ENCODE results near the gene AGAP1.

The AGAP1 gene

GRCh38 chr2:235530735-235531134 is 36.9 kb downstream of the AGAP1 start:
- no peak for DNase-seq (ENCODE audit: low read depth in 4 of 4, low spot score in 1 of 4)

GRCh38 chr2:235532307-235532706 is 38.5 kb downstream of the AGAP1 start:
- no peak for DNase-seq (ENCODE audit: low read depth in 4 of 4, low spot score in 1 of 4)

GRCh38 chr2:235533198-235533597 is 39.4 kb downstream of the AGAP1 start:
- DNase-seq (ENCODE audit: low read depth in 4 of 4, low spot score in 1 of 4), result no peak

- DNase-seq (ENCODE audit: low read depth in 4 of 4, low spot score in 1 of 4), result no peak
Observed at GRCh38 chr2:235533616-235534385, 40.0 kb downstream of the AGAP1 start.

DNA sequence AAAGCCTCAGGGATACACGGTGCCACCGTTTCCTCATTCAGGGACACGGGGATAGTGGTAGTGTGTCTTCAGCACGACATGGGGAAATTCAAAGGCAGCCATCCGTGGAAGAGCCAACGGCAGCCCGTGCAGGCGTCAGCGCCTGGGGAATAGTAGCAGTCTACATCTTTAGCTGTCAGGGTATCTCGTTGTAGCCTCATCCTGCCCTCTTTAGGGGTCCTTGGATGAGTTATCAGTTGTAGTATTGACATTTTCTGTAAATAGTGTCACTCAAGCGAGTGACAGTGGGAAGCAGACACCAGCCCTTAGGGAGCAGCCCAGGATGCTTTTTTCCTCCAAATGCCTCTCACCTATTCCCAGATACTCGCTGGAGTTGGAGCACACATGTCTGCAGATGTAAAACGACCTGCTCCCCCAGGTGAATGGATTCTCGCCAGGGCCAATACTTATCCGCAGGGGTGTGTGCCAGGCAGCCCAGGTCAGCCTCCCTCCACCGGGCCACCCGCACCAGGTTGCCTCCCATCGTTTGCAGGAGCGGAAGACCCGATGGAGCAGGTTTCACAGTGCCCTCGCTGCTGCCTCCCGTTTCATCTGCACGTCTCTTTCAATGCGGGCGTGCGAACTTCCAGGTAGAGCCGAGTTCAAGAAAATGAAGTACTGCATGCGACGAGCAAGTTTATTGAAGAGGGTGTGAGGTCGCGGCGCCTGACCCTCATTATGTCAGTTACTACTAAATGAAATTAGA is 41.0 kb downstream of the AGAP1 start:
- no peak for DNase-seq (ENCODE audit: low read depth in 4 of 4, low spot score in 1 of 4)

DNA sequence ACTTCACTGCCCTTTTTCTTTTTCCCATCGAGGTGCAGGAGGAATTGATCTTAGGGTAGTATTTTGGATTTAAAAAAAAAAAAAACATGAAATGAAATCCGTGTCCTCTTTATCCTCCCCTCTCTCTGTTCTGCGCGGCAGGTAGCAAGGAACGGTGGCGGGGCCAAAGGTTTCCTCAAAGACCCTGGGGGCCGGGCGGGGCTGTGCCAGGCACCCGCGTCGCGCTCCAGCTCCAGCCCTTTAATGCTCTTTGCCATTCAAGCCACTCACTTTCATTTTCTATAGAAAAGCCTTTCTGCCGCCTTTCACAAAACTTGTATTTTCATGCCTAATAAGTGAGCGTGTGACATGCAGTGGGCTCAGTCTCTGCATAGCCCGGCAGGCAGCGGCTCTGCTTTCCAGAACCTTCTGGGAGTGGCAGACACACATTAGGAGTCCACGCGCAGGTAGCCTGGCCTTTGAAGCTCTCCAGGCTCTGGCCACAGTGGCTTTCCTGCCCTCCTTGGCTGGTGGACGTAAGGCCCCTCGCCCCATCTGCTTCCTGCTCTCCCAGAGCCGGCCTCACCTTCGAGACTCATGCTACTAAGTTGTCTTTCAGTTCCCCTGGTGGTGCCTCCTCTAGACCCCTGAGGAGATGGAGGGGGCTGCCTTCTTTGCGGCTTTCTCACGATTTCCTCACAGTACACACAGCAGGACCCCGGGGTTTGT is 41.7 kb downstream of the AGAP1 start:
- no peak for DNase-seq (ENCODE audit: low read depth in 4 of 4, low spot score in 1 of 4)

DNA sequence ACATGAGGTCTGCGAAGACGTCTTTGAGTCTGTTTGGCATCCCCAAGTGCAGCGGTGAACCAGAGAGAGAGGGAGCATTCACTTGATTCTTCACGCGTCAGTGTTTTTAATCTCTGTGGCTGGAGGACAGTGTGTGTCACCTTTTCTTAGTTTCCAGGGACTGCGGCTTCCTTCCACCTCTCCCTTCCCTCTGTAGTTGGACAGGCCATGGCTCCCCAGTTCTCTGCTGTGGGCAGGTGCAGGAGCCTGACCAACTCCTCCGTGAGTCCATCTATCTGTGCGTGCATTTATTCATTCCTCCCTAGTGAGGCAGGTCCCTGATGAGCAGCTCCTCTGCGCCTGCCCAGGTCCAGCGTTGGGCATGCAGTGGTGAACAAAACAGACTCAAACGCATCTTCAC is 42.9 kb downstream of the AGAP1 start:
- no peak for DNase-seq (ENCODE audit: low read depth in 4 of 4, low spot score in 1 of 4)

DNA sequence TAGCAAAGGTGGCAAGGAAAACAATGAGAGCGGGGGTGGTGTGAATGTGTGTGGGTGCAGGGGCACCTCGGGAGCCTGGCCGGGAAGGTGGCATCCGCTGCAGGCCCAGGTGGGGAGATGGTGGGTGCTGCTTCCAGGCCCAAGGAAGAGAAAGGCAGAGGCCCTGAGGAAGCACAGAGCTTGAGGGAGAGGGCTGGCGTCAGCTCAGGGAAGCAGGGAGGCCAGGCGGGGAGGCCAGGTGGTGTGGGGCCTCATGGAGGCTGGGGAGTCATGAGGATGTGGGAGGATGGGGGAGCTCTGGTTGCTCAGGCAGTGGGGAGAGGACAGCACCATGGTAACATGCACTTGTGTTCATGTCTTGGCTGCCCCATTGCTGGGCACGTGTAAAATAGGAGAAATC is 43.3 kb downstream of the AGAP1 start:
- no peak for DNase-seq (ENCODE audit: low read depth in 4 of 4, low spot score in 1 of 4)

GRCh38 chr2:235537587-235537986 is 43.7 kb downstream of the AGAP1 start:
- DNase-seq (ENCODE audit: low read depth in 4 of 4, low spot score in 1 of 4), result no peak

DNA sequence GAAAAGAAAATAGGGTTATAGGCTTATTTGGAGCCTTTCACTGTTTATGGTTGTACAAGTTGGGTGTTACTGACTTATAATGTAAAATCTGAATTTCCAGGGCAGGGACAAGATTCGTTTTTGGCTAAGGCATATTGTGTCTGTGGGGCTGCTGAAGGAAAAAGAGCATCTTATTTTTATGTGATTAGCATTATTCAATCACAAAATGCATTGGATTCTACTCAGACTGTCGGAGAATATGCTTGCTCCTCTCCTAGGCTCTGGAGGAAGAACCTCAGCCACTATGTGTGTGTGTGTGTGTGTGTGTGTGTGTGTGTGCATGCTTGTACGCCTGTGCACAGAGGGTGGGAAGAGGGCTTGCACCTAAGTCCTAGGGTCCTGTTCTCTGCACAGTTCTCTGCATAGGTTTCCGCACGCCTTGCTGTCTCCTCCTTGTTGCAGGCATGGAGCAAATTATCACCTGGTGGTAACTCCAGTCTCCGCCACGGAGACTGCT is 44.3 kb downstream of the AGAP1 start:
- DNase-seq (ENCODE audit: low read depth in 4 of 4, low spot score in 1 of 4), result no peak

DNA sequence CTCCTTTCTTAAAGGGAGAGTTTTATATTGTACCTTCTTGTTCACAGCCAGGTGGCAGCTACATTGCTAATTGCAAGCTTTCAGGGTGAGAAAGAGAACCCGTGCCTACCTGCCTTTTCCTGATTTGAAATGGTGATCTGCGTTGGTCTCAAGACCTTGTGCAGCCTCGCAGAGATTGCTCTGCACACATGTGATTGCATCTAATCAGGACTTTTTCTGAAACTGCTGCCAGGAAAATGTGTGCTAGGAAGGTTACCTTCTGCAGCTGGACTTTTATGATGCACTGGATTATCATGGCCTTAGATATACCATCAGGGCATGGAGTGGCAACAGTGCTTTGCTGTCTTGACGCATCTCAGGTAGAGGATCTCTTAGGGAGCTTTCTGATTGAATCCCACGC is 45.1 kb downstream of the AGAP1 start:
- DNase-seq (ENCODE audit: low read depth in 4 of 4, low spot score in 1 of 4), result no peak

DNA sequence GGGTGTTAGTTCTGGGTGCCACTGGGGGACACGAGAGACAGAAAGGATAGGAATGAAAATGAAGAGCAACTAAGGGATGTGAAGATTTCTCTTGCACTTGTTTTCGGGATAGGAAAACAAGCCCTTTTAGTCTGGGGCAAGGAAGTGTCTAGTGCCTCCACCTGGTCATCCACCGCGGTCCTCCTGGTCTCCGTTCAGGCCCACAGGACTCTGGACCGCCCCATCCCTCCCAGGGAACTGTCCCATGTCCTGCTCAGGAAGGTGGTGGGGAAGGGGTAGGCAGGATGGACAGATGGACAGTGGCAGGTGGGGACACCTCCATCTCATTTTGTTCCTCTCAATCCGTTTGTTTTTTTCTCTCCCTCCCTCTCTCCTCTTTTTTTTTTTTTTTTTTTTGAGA is 45.9 kb downstream of the AGAP1 start:
- no peak for DNase-seq (ENCODE audit: low read depth in 4 of 4, low spot score in 1 of 4)

- DNase-seq (ENCODE audit: low read depth in 4 of 4, low spot score in 1 of 4), result no peak
Observed at GRCh38 chr2:235541016-235541415, 47.2 kb downstream of the AGAP1 start.

- DNase-seq (ENCODE audit: low read depth in 4 of 4, low spot score in 1 of 4), result no peak
Observed at GRCh38 chr2:235541838-235542549, 48.2 kb downstream of the AGAP1 start.

DNA sequence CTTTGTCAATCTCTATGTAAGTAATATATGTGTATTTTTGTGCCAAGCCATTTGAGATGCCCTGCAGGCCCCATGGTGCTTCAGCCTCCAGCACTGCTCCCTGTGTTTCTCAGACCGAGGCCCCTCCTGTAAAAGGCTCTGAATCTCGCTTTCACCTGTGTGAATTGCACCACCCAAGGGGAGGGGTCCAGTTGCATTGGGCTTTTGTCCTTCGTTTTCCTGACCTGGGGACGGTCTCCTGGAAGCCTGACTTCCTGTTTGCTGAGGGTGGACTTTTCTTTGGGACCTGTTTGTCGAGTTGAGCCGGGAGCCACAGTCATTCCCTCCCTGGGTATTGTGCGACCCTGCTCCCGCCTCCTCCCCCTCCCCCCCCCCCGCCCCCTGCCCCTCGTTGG is 48.9 kb downstream of the AGAP1 start:
- DNase-seq (ENCODE audit: low read depth in 4 of 4, low spot score in 1 of 4), result no peak

- no peak for DNase-seq (ENCODE audit: low read depth in 4 of 4, low spot score in 1 of 4)
Observed at GRCh38 chr2:235543128-235543750, 49.4 kb downstream of the AGAP1 start.

DNA sequence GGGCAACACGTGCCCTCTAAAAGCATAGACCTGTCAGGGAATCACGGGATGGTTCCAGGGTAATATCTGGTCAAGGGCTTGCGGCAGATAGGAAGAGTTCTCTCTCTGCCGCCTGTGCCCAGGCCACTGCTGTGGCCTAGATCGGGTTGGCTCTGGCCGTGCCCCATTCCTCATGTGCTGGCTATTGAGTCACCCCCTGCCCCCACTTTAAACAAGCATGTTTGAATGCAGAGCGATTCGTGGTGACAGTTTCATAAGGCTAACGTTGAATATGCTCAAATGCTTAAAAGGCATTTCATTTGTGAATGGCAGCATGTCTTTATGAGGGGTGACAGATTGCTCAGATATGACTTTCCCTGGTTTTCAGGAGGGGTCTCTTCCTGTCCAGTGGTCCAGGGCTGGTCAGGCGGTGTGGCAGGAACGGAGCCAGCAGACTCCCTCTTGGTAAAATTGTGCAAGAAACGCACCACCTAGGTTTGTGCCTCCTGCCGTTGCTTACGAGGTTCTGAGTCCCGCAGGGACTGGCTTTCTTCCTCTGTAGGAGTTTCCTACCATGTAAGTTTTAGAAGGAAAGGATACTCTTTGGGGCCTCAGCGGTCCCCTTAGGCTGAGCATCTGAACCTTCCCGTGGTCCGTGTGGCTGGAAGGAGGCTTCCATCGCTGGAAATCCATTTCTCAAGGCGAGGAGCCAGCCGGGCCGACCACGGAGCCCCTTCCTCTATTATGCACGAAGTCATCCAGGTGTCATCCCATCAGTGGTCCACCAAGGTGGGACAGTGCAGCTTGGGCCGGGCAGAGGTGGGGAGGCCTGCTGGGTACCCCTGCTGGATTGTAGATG is 50.2 kb downstream of the AGAP1 start:
- DNase-seq (ENCODE audit: low read depth in 4 of 4, low spot score in 1 of 4), result no peak

GRCh38 chr2:235544689-235544969 is 50.8 kb downstream of the AGAP1 start:
- no peak for DNase-seq (ENCODE audit: low read depth in 4 of 4, low spot score in 1 of 4)

DNA sequence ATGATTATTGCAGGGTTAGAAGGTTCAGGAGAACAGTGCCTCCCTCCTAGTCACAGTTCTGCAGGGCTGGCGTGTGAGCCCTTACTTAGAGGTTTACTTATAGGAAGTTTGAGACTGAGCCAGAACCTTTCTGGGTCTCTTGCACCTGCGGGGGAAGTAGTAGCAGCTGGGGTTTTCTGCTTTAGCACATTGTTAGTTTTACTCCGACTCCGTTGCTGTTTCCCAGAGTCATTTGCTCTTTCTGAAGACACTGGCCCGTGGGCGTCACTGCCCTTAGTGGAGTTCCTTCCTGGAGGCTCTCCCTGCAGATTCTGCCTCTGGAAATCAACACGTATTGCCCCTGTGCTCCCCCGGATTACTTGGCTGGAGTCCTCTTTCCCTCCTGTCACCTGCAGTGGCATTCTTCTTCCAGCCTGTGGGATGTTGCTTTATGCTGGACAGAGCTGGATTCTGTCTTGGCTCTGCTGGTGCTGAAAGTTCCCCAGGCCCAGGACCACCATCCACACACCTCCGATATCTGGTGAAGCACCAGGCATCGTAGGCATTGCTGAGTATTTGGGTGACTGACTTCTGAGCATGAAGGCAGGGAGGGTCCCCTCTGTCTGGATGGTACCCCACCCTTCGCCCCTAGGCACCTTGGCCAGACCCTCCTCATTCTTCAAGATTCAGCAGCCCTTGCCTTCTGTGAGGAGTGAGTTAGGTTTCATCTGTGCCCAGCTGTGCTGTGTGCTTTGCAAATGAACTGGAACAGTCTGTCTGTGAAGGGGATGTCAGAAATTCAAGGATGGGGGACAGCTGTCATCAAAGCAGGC is 51.7 kb downstream of the AGAP1 start:
- no peak for DNase-seq (ENCODE audit: low read depth in 4 of 4, low spot score in 1 of 4)

- no peak for DNase-seq (ENCODE audit: low read depth in 4 of 4, low spot score in 1 of 4)
Observed at GRCh38 chr2:235546151-235546435, 52.2 kb downstream of the AGAP1 start.
